Activated naive CD8-positive, alpha-beta T cell treated with anti-CD3 and anti-CD28 coated beads, Interleukin-2, amount 50 U/mL, for 16 hours (primary cell): ENCODE results near the gene FOLR1.

Source experiments
- DNase-seq: peaks from one replicate; pipeline ENCODE4 v3.0.0-alpha.2; 2020; ENCODE audit warnings: low read depth, low spot score

The FOLR1 gene

GRCh38 chr11:72235351-72236057, 43.6 kb downstream of the FOLR1 start:
- DNase-seq: no peak

- DNase-seq: no peak
Measured at GRCh38 chr11:72236083-72236697, 44.2 kb downstream of the FOLR1 start.

GRCh38 chr11:72236774-72237111, 44.8 kb downstream of the FOLR1 start:
- DNase-seq: no peak

- no peak for DNase-seq
Measured at GRCh38 chr11:72237112-72237931, 45.4 kb downstream of the FOLR1 start.

- DNase-seq: no peak
Measured at GRCh38 chr11:72238040-72238450, 46.1 kb downstream of the FOLR1 start.

GRCh38 chr11:72238492-72239312, 46.8 kb downstream of the FOLR1 start:
- no peak for DNase-seq

GRCh38 chr11:72239313-72239848, 47.4 kb downstream of the FOLR1 start:
- DNase-seq: no peak

- DNase-seq: no peak
Measured at GRCh38 chr11:72239849-72240460, 48.0 kb downstream of the FOLR1 start.

GRCh38 chr11:72240461-72241290, 48.7 kb downstream of the FOLR1 start:
- DNase-seq: no peak

- no peak for DNase-seq
Measured at GRCh38 chr11:72241291-72241781, 49.4 kb downstream of the FOLR1 start.

- DNase-seq: no peak
Measured at GRCh38 chr11:72242141-72242540, 50.2 kb downstream of the FOLR1 start.

GRCh38 chr11:72243173-72244059, 51.5 kb downstream of the FOLR1 start:
- no peak for DNase-seq

- no peak for DNase-seq
Measured at GRCh38 chr11:72244060-72244360, 52.1 kb downstream of the FOLR1 start, which contains the start of gene PHOX2A. Gene PHOX2A, minus strand, starts transcription at chr11:72244176. Its CDS starts 172 bp downstream, at chr11:72244004.

GRCh38 chr11:72244361-72245262, 52.7 kb downstream of the FOLR1 start:
- DNase-seq: no peak

GRCh38 chr11:72245263-72245816, 53.4 kb downstream of the FOLR1 start:
- DNase-seq: no peak
